ENCODE measurements around the gene NVL.
A peak's percentile ranks its signal among the peaks of the same experiment; 100 is the strongest.
"Not testable (repeated sequence)": the region's sequence is repeated elsewhere in the genome, so short reads cannot be mapped to it uniquely, and the experiment has no call there.

NVL gene

GRCh38 chr1:224329842-224330753 lies at the start of gene NVL:
NVL (minus strand) TSS chr1:224330172; CDS start chr1:224330127, 45 bp downstream.
- DNase-seq (ENCODE audit: low read depth in 2 of 2) = peak; percentile 63 to 71

- no peak for DNase-seq (ENCODE audit: low read depth in 2 of 2)
Measured at GRCh38 chr1:224378855-224379631, 49.1 kb upstream of the NVL start.

GRCh38 chr1:224377676-224378006 lies 47.7 kb upstream of the NVL start:
- no peak for DNase-seq (ENCODE audit: low read depth in 2 of 2)

GRCh38 chr1:224375059-224375458 lies 45.1 kb upstream of the NVL start:
- DNase-seq (ENCODE audit: low read depth in 2 of 2) = no peak

- no peak for DNase-seq (ENCODE audit: low read depth in 2 of 2)
Measured at GRCh38 chr1:224373008-224373590, 43.1 kb upstream of the NVL start.

GRCh38 chr1:224368409-224368808 lies 38.4 kb upstream of the NVL start:
- no peak for DNase-seq (ENCODE audit: low read depth in 2 of 2)

- DNase-seq (ENCODE audit: low read depth in 2 of 2) = no peak
Measured at GRCh38 chr1:224359207-224359606, 29.2 kb upstream of the NVL start.

- DNase-seq (ENCODE audit: low read depth in 2 of 2) = no peak
Measured at GRCh38 chr1:224358237-224358636, 28.3 kb upstream of the NVL start.

GRCh38 chr1:224357626-224358124 lies 27.7 kb upstream of the NVL start:
- no peak for DNase-seq (ENCODE audit: low read depth in 2 of 2)

- DNase-seq (ENCODE audit: low read depth in 2 of 2) = peak; percentile 79 to 82
Measured at GRCh38 chr1:224356685-224357625, 27.0 kb upstream of the NVL start, which contains the start of gene CNIH4. CNIH4 (plus strand) TSS chr1:224356879; CDS start chr1:224356925, 46 bp downstream.

GRCh38 chr1:224353975-224354925 lies 24.3 kb upstream of the NVL start:
- no peak for DNase-seq (ENCODE audit: low read depth in 2 of 2)

- DNase-seq (ENCODE audit: low read depth in 2 of 2) = not testable (repeated sequence)
Measured at GRCh38 chr1:224352436-224353085, 22.6 kb upstream of the NVL start.

- not testable (repeated sequence) for DNase-seq (ENCODE audit: low read depth in 2 of 2)
Measured at GRCh38 chr1:224349716-224350115, 19.7 kb upstream of the NVL start.

GRCh38 chr1:224348137-224348536 lies 18.2 kb upstream of the NVL start:
- no peak for DNase-seq (ENCODE audit: low read depth in 2 of 2)

- DNase-seq (ENCODE audit: low read depth in 2 of 2) = no peak
Measured at GRCh38 chr1:224343679-224344078, 13.7 kb upstream of the NVL start.

GRCh38 chr1:224340453-224341384 lies 10.7 kb upstream of the NVL start:
- DNase-seq (ENCODE audit: low read depth in 2 of 2) = peak; percentile 9 to 12

GRCh38 chr1:224339442-224340033 lies 9.6 kb upstream of the NVL start:
- no peak for DNase-seq (ENCODE audit: low read depth in 2 of 2)

Measured in stimulated activated CD4-positive, alpha-beta T cell treated with anti-CD3 and anti-CD28 coated beads, Interleukin-1b, Interleukin-23, amount 100 ng/mL, for 4 hours (primary cell).